Lung (tissue), 12 donors: ENCODE data around the gene FHL2. TPM values are rescaled to one million over a fixed set of nuclear protein-coding genes. Genes with fewer than 3 reads are reported as not detected.

Experiments
- ATAC-seq: fragments of 200-7000 bp; cut with Tn5 transposase; one replicate; pipeline ENCODE4 v1.9.1; 2020; ENCODE audit warnings: moderate number of reproducible peaks; ENCODE audit not compliant: insufficient read depth, low FRiP score
- DNase-seq, 3 donors: peaks; one replicate each; pipeline ENCODE4 v3.0.0-alpha.2; 2013 to 2017
- H3K27ac ChIP-seq, 2 donors: one replicate each; pipeline ENCODE4 v1.5.1; 2013; ENCODE audit warnings: mild to moderate bottlenecking in 2 of 2, moderate library complexity in 2 of 2, control low read depth in 1 of 2, inconsistent platforms in 1 of 2, low read depth in 1 of 2, low read length in 1 of 2
- H3K27me3 ChIP-seq, 3 donors: one replicate each; pipeline ENCODE4 v1.5.1; 2013; ENCODE audit warnings: low read length in 2 of 3; ENCODE audit not compliant: control insufficient read depth in 3 of 3, insufficient read depth in 3 of 3
- H3K36me3 ChIP-seq, 4 donors: one replicate each; pipeline ENCODE4 v1.5.1; 2013; ENCODE audit warnings: low read length in 4 of 4, mild to moderate bottlenecking in 1 of 4, moderate library complexity in 1 of 4; ENCODE audit not compliant: control insufficient read depth in 4 of 4, insufficient read depth in 4 of 4
- H3K4me1 ChIP-seq, 5 donors: one replicate each; pipeline ENCODE4 v1.5.1; 2013; ENCODE audit warnings: low read length in 5 of 5, mild to moderate bottlenecking in 2 of 5, moderate library complexity in 1 of 5; ENCODE audit not compliant: control insufficient read depth in 5 of 5, insufficient read depth in 5 of 5
- H3K4me3 ChIP-seq: one replicate; pipeline ENCODE4 v1.5.1; 2013; ENCODE audit warnings: mild to moderate bottlenecking, control low read depth, moderate library complexity
- H3K9ac ChIP-seq, 2 donors: one replicate each; pipeline ENCODE4 v1.5.1; 2013; ENCODE audit warnings: low read length in 2 of 2, control low read depth in 1 of 2; ENCODE audit not compliant: insufficient read depth in 1 of 2
- H3K9me3 ChIP-seq, 4 donors: one replicate each; pipeline ENCODE4 v1.5.1; 2013; ENCODE audit warnings: low read length in 3 of 4, mild to moderate bottlenecking in 1 of 4, moderate library complexity in 1 of 4; ENCODE audit not compliant: control insufficient read depth in 4 of 4, insufficient read depth in 3 of 4
- WGBS, 2 donors: extraction: QIAGEN DNeasy Blood & Tissue Kit; methylation state at CpG; one replicate each; pipeline ENCODE4 v1.1.7; 2013; 5-methylcytosine and 5-hydroxymethylcytosine counted together
- polyA plus RNA-seq, 2 donors: library from polyadenylated mRNA; stranded (reverse); fragments of 200-250 nt; gene quantifications; one replicate each; pipeline ENCODE4 v1.2.1, GENCODE V29; 2013
- total RNA-seq, 2 donors: library from RNA; depleted of rRNA in 1 of 2; stranded (reverse); fragments of >200 nt in 1 of 2; gene quantifications; one replicate each; pipeline ENCODE4 v1.2.1, GENCODE V29; 2014 to 2021
- TF ChIP-seq, protein P1 (sequence below): IDR thresholded peaks from 2 replicates; pipeline ENCODE4 v1.5.1; 2012; ENCODE audit warnings: mild to moderate bottlenecking; ENCODE audit errors: control extremely low read depth, extremely low read depth
- donor health status: control.
- donor health status: control.
- donor health status: Bipolar disorder and iron deficiency.
- donor health status: healthy.
- donor health status: DM: yes; HTN: yes; CAD: no.

The FHL2 gene
- total and polyA plus RNA-seq, 4 donors = 6.6 to 12.8 (median 8.7) TPM

DNA sequence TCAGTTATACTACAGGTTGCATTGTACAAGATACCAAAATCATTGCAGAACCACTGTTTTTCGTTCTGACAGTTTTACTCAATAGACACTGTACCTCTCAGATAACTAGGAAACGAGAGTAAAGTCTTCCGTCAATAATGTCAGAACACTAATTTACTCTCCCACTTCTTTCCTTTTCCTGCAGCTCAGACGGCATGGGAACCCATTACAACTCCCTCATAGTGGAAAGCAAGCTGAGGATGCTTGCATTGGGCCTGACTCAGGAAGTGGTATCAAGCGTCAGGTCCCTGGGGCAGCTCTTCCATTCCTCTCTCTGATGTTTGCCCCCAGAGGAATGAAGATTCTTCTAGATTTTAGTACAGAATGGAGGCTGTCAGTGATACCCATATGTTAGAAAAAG, 23.9 kb upstream of the FHL2 start:
- Histone ChIP-seq H3K9ac (no peak overlapping the region), H3K4me1 (no peaks in the 10 kb centered on the region), H3K27me3 (no peaks in the 10 kb centered on the region), H3K9me3 (peaks cover 0 to 5% (median 0%) of the 10 kb centered on the region in 4 donors), H3K4me3 (no peak overlapping the region), H3K27ac (no peak overlapping the region), H3K36me3 (no peaks in the 10 kb centered on the region)
- 70 to 81% methylated on average over 5 of the region's 5 CpGs for WGBS, 2 donors
- ATAC-seq (no peak), DNase-seq (no peak)
- TF ChIP-seq, protein P1, sequence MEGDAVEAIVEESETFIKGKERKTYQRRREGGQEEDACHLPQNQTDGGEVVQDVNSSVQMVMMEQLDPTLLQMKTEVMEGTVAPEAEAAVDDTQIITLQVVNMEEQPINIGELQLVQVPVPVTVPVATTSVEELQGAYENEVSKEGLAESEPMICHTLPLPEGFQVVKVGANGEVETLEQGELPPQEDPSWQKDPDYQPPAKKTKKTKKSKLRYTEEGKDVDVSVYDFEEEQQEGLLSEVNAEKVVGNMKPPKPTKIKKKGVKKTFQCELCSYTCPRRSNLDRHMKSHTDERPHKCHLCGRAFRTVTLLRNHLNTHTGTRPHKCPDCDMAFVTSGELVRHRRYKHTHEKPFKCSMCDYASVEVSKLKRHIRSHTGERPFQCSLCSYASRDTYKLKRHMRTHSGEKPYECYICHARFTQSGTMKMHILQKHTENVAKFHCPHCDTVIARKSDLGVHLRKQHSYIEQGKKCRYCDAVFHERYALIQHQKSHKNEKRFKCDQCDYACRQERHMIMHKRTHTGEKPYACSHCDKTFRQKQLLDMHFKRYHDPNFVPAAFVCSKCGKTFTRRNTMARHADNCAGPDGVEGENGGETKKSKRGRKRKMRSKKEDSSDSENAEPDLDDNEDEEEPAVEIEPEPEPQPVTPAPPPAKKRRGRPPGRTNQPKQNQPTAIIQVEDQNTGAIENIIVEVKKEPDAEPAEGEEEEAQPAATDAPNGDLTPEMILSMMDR = no peak

DNA sequence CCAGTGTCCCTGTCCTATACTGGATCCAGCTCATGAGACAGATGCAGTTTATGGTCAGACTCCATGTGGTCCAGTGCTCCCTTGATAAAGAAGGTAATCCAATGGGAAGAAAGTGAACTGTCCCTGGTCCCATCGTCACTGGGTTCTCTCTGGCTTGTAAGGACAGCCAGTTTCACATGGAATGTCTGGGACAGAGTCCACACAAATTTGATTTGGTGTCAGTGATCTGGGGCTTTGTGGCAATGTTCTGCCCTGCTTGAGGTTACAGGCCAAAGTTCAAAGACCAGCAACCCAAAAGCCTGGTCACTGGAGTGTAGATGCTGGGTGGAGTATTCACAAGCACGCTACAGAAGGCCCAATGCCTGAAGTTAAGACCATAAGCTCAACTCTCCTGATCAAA, 22.2 kb upstream of the FHL2 start:
- TF ChIP-seq, protein P1 = no peak
- Histone ChIP-seq H3K9ac (no peak overlapping the region), H3K4me1 (no peaks in the 10 kb centered on the region), H3K36me3 (no peaks in the 10 kb centered on the region), H3K4me3 (no peak overlapping the region), H3K9me3 (peaks cover 0 to 5% (median 0%) of the 10 kb centered on the region in 4 donors), H3K27ac (peak overlapping the region in 1 of 2 donors; percentile 24), H3K27me3 (no peaks in the 10 kb centered on the region)
- no peak for ATAC-seq
- DNase-seq = no peak
- WGBS, 2 donors = 87 to 94% methylated on average over 2 of the region's 2 CpGs

DNA sequence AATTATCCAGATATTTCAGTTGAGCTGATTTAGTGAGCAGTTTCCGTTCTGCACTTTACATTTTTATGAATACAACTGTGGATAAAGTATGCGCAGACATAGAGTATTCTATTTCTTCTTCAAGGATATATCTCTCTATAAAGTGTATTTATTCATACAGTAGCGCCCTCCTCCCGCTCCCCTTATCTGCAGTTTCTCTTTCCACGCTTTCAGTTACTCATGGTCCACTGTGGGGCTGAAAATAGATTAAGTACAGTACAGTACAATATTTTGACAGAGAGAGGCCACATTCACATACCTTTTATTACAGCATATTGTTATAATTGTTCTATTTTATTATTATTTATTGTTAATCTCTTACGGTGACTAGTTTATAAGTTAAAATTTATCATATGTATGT, 19.7 kb upstream of the FHL2 start:
- H3K27ac ChIP-seq = peak overlapping the region in 1 of 2 donors; percentile 28
- peaks cover 0 to 4% (median 0%) of the 10 kb centered on the region in 3 donors for H3K27me3 ChIP-seq
- DNase-seq (no peak), ATAC-seq (no peak)
- H3K4me1 ChIP-seq = peaks cover 0 to 2% (median 0%) of the 10 kb centered on the region in 5 donors
- H3K9me3 ChIP-seq = peaks cover 0 to 5% (median 0%) of the 10 kb centered on the region in 4 donors
- WGBS, 2 donors = 96% methylated on average over 6 of the region's 6 CpGs
- TF ChIP-seq, protein P1 = no peak
- no peaks in the 10 kb centered on the region for H3K36me3 ChIP-seq
- H3K4me3 ChIP-seq = no peak overlapping the region
- no peak overlapping the region for H3K9ac ChIP-seq

DNA sequence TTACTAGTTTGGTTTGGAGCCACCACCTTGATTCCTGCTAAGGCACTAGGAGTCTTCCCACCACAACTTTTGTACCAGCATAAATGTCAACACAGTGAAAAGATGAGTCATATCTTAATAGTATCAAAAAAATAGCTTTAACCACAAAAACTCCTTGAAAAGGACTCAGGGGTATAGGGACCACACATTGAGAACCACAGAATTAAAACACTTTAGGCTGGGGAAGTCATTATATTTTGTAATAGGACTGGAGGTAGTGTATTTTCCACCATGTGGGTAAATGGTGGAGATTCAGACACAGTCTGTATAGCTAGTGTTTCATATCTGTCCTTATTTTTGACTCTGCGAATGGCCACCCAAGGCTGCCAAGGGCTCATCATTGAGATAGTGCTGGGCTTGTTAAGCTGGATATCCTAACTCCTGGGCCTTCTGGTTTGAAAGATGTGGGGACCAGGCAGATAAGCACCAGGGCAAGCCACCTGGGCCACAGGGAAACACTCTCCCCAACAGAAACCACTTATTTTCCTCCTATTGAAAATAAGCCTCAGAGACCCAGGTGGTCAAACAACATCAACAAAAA, 19.1 kb upstream of the FHL2 start:
- TF ChIP-seq, protein P1 = no peak
- Histone ChIP-seq H3K36me3 (no peaks in the 10 kb centered on the region), H3K4me1 (peaks cover 0 to 2% (median 0%) of the 10 kb centered on the region in 5 donors), H3K9me3 (peaks cover 0 to 5% (median 0%) of the 10 kb centered on the region in 4 donors), H3K4me3 (no peak overlapping the region), H3K27me3 (peaks cover 0 to 4% (median under 1%) of the 10 kb centered on the region in 3 donors), H3K9ac (no peak overlapping the region), H3K27ac (peak overlapping the region in 1 of 2 donors; percentile 81)
- no peak for DNase-seq
- no peak for ATAC-seq
- WGBS, 2 donors = 90 to 94% methylated on average over 1 of the region's 1 CpG
